Hypothalamus (tissue), 51 donors: ENCODE measurements around the gene CTTNBP2.

Source experiments
- DNase-seq, 51 donors: peaks; one replicate each; lab custom pipeline; 2025; lab: John Stamatoyannopoulos, UW

CTTNBP2 gene

GRCh38 chr7:117665368-117665767, 207.9 kb downstream of the CTTNBP2 start:
- no peak for DNase-seq

- DNase-seq, result no peak
Measured at GRCh38 chr7:117664047-117664446, 209.2 kb downstream of the CTTNBP2 start.

- DNase-seq, result no peak
Measured at GRCh38 chr7:117661328-117661727, 211.9 kb downstream of the CTTNBP2 start.
